NCI-H446 (cell line): Measurements from ENCODE around the gene ZXDA.

Experiments used
- DNase-seq, 2 experiments: peaks; one replicate each; lab custom pipeline; 2025; lab: John Stamatoyannopoulos, UW

The ZXDA gene

GRCh38 chrX:57871463-57871862 is 38.8 kb downstream of the ZXDA start:
- DNase-seq: no peak
